SK-N-SH (cell line): ENCODE results near the gene FOXL1. TPM values are rescaled to one million over a fixed set of nuclear protein-coding genes. Genes with fewer than 3 reads are reported as not detected.

Experiments used
- CTCF ChIA-PET: fragments of 300-600, 350-600 bp; formaldehyde crosslinking; extraction: SDS; loops from one replicate; lab custom pipeline; 2021; lab: Yijun Ruan, JAX
- POLR2A ChIA-PET: fragments of 350-600 bp; sonication (Branson Sonifier 250); formaldehyde crosslinking; extraction: SDS; loops from one replicate; lab custom pipeline; 2020; ENCODE audit warnings: antibody characterized with exemption, inconsistent platforms; lab: Yijun Ruan, JAX
- DNase-seq: peaks from one replicate; pipeline ENCODE4 v3.0.0; 2012
- H2AFZ ChIP-seq: fragments of 200-600 bp; sonication (generic); 2 replicates; pipeline ENCODE4 v1.8.1; 2016; ENCODE audit warnings: antibody characterized with exemption, mild to moderate bottlenecking, low read depth
- H3F3A ChIP-seq: fragments of 200-600 bp; sonication (generic); replicated peaks from 2 replicates; pipeline ENCODE3; 2016; ENCODE audit warnings: antibody characterized with exemption, mild to moderate bottlenecking; ENCODE audit not compliant: insufficient read depth
- H3K27ac ChIP-seq, 2 experiments: fragments of 200-500 bp in 1 of 2; fragments of 200-600 bp in 1 of 2; sonication (Bioruptor generic) in 1 of 2; sonication (generic), shearing (Covaris generic) in 1 of 2; 2 replicates each; pipeline versions ENCODE4 v1.5.1 to v1.6.1; 2014 to 2016; ENCODE audit warnings: low read depth in 2 of 2, inconsistent platforms in 1 of 2, low read length in 1 of 2, mild to moderate bottlenecking in 1 of 2, mixed read lengths in 1 of 2
- H3K27me3 ChIP-seq: fragments of 200-600 bp; sonication (generic), shearing (Covaris generic); 2 replicates; pipeline ENCODE4 v1.6.1; 2016; ENCODE audit warnings: mixed run types; ENCODE audit not compliant: insufficient read depth
- H3K36me3 ChIP-seq, 2 experiments: fragments of 200-500 bp in 1 of 2; fragments of 200-600 bp in 1 of 2; sonication (Bioruptor generic) in 1 of 2; sonication (generic) in 1 of 2; replicated peaks in 1 of 2; 2 replicates each; pipeline versions ENCODE3 to v1.5.1; 2014 to 2016; ENCODE audit warnings: low read length in 1 of 2, mild to moderate bottlenecking in 1 of 2; ENCODE audit not compliant: insufficient read depth in 2 of 2, control insufficient read depth in 1 of 2
- H3K4me1 ChIP-seq, 2 experiments: fragments of 200-500 bp in 1 of 2; fragments of 200-600 bp in 1 of 2; sonication (Bioruptor generic) in 1 of 2; sonication (generic), shearing (Covaris generic) in 1 of 2; 2 replicates each; pipeline versions ENCODE4 v1.5.1 to v1.6.1; 2014 to 2016; ENCODE audit warnings: low read depth in 1 of 2, low read length in 1 of 2, mixed run types in 1 of 2; ENCODE audit not compliant: insufficient read depth in 2 of 2, control insufficient read depth in 1 of 2
- H3K4me2 ChIP-seq: fragments of 200-600 bp; sonication (generic), shearing (Covaris generic); 2 replicates; pipeline ENCODE4 v1.6.1; 2017; ENCODE audit warnings: mixed run types
- H3K4me3 ChIP-seq, 2 experiments: fragments of 200-500 bp in 1 of 2; fragments of 200-600 bp in 1 of 2; sonication (Bioruptor generic) in 1 of 2; sonication (generic), shearing (Covaris generic) in 1 of 2; 2 replicates each; pipeline versions ENCODE4 v1.5.1 to v1.8.1; 2014 to 2016; ENCODE audit warnings: low read depth in 2 of 2, inconsistent platforms in 1 of 2, low read length in 1 of 2, mild to moderate bottlenecking in 1 of 2, mixed read lengths in 1 of 2, moderate library complexity in 1 of 2
- H3K79me2 ChIP-seq: fragments of 200-600 bp; sonication (generic); 2 replicates; pipeline ENCODE4 v1.8.1; 2017; ENCODE audit warnings: mild to moderate bottlenecking; ENCODE audit not compliant: insufficient read depth
- H3K9ac ChIP-seq: fragments of 200-600 bp; sonication (generic); 2 replicates; pipeline ENCODE4 v1.6.1; 2017; ENCODE audit warnings: mixed run types
- H3K9me2 ChIP-seq: fragments of 200-600 bp; sonication (generic); 2 replicates; pipeline ENCODE4 v1.6.1; 2017; ENCODE audit warnings: mixed run types
- H3K9me3 ChIP-seq: fragments of 200-600 bp; sonication (generic); 2 replicates; pipeline ENCODE4 v1.6.1; 2017; ENCODE audit warnings: mixed run types, mild to moderate bottlenecking, moderate library complexity
- H4K20me1 ChIP-seq: fragments of 200-600 bp; sonication (generic); 2 replicates; pipeline ENCODE4 v1.6.1; 2017; ENCODE audit warnings: mild to moderate bottlenecking, mixed run types; ENCODE audit not compliant: insufficient read depth
- CTCF ChIP-seq: fragments of 200-600 bp; sonication (generic); IDR thresholded peaks from 2 replicates; pipeline ENCODE4 v1.6.1; 2017; ENCODE audit warnings: antibody characterized with exemption, mild to moderate bottlenecking, moderate library complexity
- EP300 ChIP-seq, 2 experiments: IDR thresholded peaks; 2 replicates each; pipeline versions ENCODE4 v1.4.0 to v1.6.1; 2012; ENCODE audit warnings: borderline replicate concordance in 1 of 2, low read depth in 1 of 2, low read length in 1 of 2
- EZH2phosphoT487 ChIP-seq: fragments of 200-600 bp; sonication (generic); IDR thresholded peaks from 2 replicates; pipeline ENCODE4 v1.6.1; 2017; ENCODE audit warnings: low read depth, mixed run types, mild to moderate bottlenecking, antibody characterized with exemption, moderate library complexity, borderline replicate concordance
- FOSL2 ChIP-seq: IDR thresholded peaks from 2 replicates; pipeline ENCODE4 v1.4.0; 2012; ENCODE audit warnings: low read depth, mild to moderate bottlenecking, moderate library complexity, borderline replicate concordance
- FOXM1 ChIP-seq: IDR thresholded peaks from 2 replicates; pipeline ENCODE4 v1.4.0; 2012; ENCODE audit warnings: low read depth, mild to moderate bottlenecking
- GATA2 ChIP-seq: sonication (generic); formaldehyde crosslinking; IDR thresholded peaks from 2 replicates; pipeline ENCODE4 v1.5.0; 2020; ENCODE audit warnings: mild to moderate bottlenecking, missing genetic modification reagents
- NRF1 ChIP-seq: IDR thresholded peaks from 2 replicates; pipeline ENCODE4 v1.6.1; 2012; ENCODE audit warnings: low read depth, mild to moderate bottlenecking, low read length
- PBX3 ChIP-seq: IDR thresholded peaks from 2 replicates; pipeline ENCODE4; 2012
- POLR2AphosphoS5 ChIP-seq: IDR thresholded peaks from 2 replicates; pipeline ENCODE4 v1.6.1; 2012; ENCODE audit warnings: low read depth, low read length
- RAD21 ChIP-seq: IDR thresholded peaks from 2 replicates; pipeline ENCODE4 v1.6.1; 2012; ENCODE audit warnings: mild to moderate bottlenecking, low read length
- REST ChIP-seq: IDR thresholded peaks from 2 replicates; pipeline ENCODE4 v1.6.1; 2012; ENCODE audit warnings: mild to moderate bottlenecking, low read depth, low read length, moderate library complexity
- RFX5 ChIP-seq: IDR thresholded peaks from 2 replicates; pipeline ENCODE4 v1.6.1; 2012; ENCODE audit warnings: mild to moderate bottlenecking, improper control_type of control experiment, low read length
- RXRA ChIP-seq: IDR thresholded peaks from 2 replicates; pipeline ENCODE4 v1.4.0; 2012; ENCODE audit warnings: low read depth, mild to moderate bottlenecking, borderline replicate concordance
- SIN3A ChIP-seq: IDR thresholded peaks from 2 replicates; pipeline ENCODE4 v1.6.1; 2012; ENCODE audit warnings: low read depth, mild to moderate bottlenecking, low read length, moderate library complexity, borderline replicate concordance
- SMC3 ChIP-seq: IDR thresholded peaks from 2 replicates; pipeline ENCODE4 v1.6.1; 2012; ENCODE audit warnings: low read depth, low read length, improper control_type of control experiment
- TEAD4 ChIP-seq: IDR thresholded peaks from 2 replicates; pipeline ENCODE4 v1.4.0; 2012; ENCODE audit warnings: mild to moderate bottlenecking, borderline replicate concordance; ENCODE audit not compliant: insufficient read depth
- USF2 ChIP-seq: fragments of 150-350 bp; IDR thresholded peaks from 2 replicates; pipeline ENCODE4 v1.6.1; 2017; ENCODE audit warnings: antibody characterized with exemption, low read length, low read depth, borderline replicate concordance
- YY1 ChIP-seq: IDR thresholded peaks from 2 replicates; pipeline ENCODE4 v1.4.0; 2012; ENCODE audit warnings: low read depth, mild to moderate bottlenecking
- WGBS: methylation state at CpG from one replicate; pipeline ENCODE4 v1.1.6; 2017; ENCODE audit warnings: low lambda C conversion rate; 5-methylcytosine and 5-hydroxymethylcytosine counted together
- polyA plus RNA-seq, 3 experiments: library from polyadenylated mRNA; depleted of rRNA; stranded (reverse); fragments of >200 nt; gene quantifications; 2 replicates each; pipeline ENCODE4 v1.2.3, GENCODE V29; 2012

Gene FOXL1
- polyA plus RNA-seq, 1 of the 3 experiments (the other 2 are of a cell fraction) = 2.5 TPM

- no peak for TF ChIP-seq REST
- no peak for TF ChIP-seq USF2
- no peak for TF ChIP-seq RAD21
Observed at GRCh38 chr16:86625029-86625428, 46.7 kb downstream of the FOXL1 start (continued).

GRCh38 chr16:86625821-86626220, 47.5 kb downstream of the FOXL1 start:
- no peaks in the 10 kb centered on the region for H4K20me1 ChIP-seq
- H3K27me3 ChIP-seq = no peaks in the 10 kb centered on the region
- H3K4me2 ChIP-seq = no peak overlapping the region
- TF ChIP-seq RFX5 (no peak), SIN3A (no peak), USF2 (no peak), SMC3 (no peak), RAD21 (no peak), NRF1 (no peak), FOSL2 (no peak), FOXM1 (no peak), EP300 (IDR thresholded peaks at IDR 0.05; ENCODE audit: borderline replicate concordance in 1 of 2, low read depth in 1 of 2, low read length in 1 of 2) (no peak), PBX3 (no peak), CTCF (no peak), EZH2phosphoT487 (no peak), POLR2AphosphoS5 (no peak), RXRA (no peak), TEAD4 (no peak), GATA2 (CRISPR knock-in tag) (no peak), YY1 (no peak)
- 0 out of 2 replicates have a peak overlapping the region, but pooled peaks have one; percentile 11 for H3K9ac ChIP-seq
- no peak overlapping the region for H3K27ac ChIP-seq
- H3K9me2 ChIP-seq = no peaks in the 10 kb centered on the region
- DNase-seq = no peak
- no peaks in the 10 kb centered on the region for H3K9me3 ChIP-seq
- no peak overlapping the region for H2AFZ ChIP-seq
- POLR2A ChIA-PET = no interaction called here
- no peak overlapping the region for H3K4me3 ChIP-seq
- CTCF ChIA-PET = no interaction called here
- WGBS = 72% methylated on average over 7 of the region's 7 CpGs
- H3K4me1 ChIP-seq = peaks cover 6 to 13% of the 10 kb centered on the region in 2 experiments; a peak in 3 of 4 replicates
- no peaks in the 10 kb centered on the region for H3K79me2 ChIP-seq
- H3K36me3 ChIP-seq = no peaks in the 10 kb centered on the region
- H3F3A ChIP-seq = peaks cover 17% of the 10 kb centered on the region
